ENCODE measurements around the gene COA6. TPM values are rescaled to one million over a fixed set of nuclear protein-coding genes. Genes with fewer than 3 reads are reported as not detected.

Gene COA6
- total and polyA plus RNA-seq, 2 of the 8 experiments (the other 6 are each of a cell fraction or from before 2014, with no cell fraction given): 22.9 to 44.9 TPM

DNA sequence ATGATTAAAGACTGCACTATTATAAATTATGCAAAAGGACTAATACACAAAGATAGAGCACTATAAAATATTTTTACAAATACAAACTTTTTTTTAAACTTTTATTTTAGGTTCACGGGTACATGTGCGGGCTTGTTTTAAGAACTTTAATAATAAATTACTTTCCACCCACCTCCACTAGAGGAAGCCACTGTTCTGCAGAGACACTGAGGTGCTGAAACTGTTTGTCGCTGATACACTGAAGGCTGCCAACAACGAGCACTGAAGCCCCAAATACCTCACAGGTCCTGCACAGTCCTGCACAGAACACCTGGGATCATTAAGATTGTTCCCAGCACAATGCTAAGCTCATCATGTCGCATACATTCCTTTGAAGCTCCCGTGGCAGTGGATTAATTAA is 19.9 kb downstream of the COA6 start:
- CTCF ChIA-PET (ENCODE audit: partially characterized antibody): interaction anchor here (0.6 to 1.7 kb wide), 4 partner anchors 14 to 268 kb away, joined by 3 to 7 read pairs (median 4); no protein-coding TSS in a partner anchor

More for the DNA sequence above, 19.9 kb downstream of the COA6 start:
- no peak overlapping the region for H3K56ac ChIP-seq (replicated peaks; ENCODE audit: insufficient read length, low read depth, low read length)
- no peak overlapping the region for H4K5ac ChIP-seq (ENCODE audit: insufficient read length, low read depth, low read length)
- H2BK15ac ChIP-seq (ENCODE audit: low read length): no peak overlapping the region
- no peak overlapping the region for H3K14ac ChIP-seq (ENCODE audit: insufficient read length)
- no peak overlapping the region for H3K4ac ChIP-seq (replicated peaks; ENCODE audit: insufficient read length, low read depth, low read length)
- no peak overlapping the region for H2BK120ac ChIP-seq (replicated peaks; ENCODE audit: low read depth, low read length)
- no peak overlapping the region for H3K4me2 ChIP-seq (ENCODE audit: insufficient read depth in 1 of 2, low read depth in 2 of 2, low read length in 2 of 2)
- H3K9ac ChIP-seq (replicated peaks in 1 of 4; ENCODE audit: extremely low read depth in 1 of 4, low read depth in 3 of 4, low read length in 3 of 4): no peak overlapping the region
- no peaks in the 10 kb centered on the region for H3K27me3 ChIP-seq (replicated peaks in 1 of 4; ENCODE audit: control insufficient read depth in 3 of 4, extremely low read depth in 1 of 4, insufficient read depth in 3 of 4, low read length in 3 of 4)
- no peak overlapping the region for H2BK12ac ChIP-seq (ENCODE audit: low read depth, low read length)
- H3K79me1 ChIP-seq (ENCODE audit: low read depth, low read length): no peaks in the 10 kb centered on the region
- H3K23me2 ChIP-seq (ENCODE audit: low read depth, low read length): no peaks in the 10 kb centered on the region
- H3K18ac ChIP-seq (ENCODE audit: extremely low read depth, low read length): no peak overlapping the region
- H3K4me1 ChIP-seq (replicated peaks in 1 of 4; ENCODE audit: control insufficient read depth in 3 of 4, insufficient read depth in 4 of 4, low read length in 3 of 4): no peaks in the 10 kb centered on the region
- no peak overlapping the region for H3K4me3 ChIP-seq (ENCODE audit: extremely low read depth in 1 of 4, insufficient read depth in 2 of 4, low read depth in 3 of 4, low read length in 4 of 4)
- DNase-seq (ENCODE audit: low read depth in 1 of 2, low spot score in 2 of 2): no peak
- H4K8ac ChIP-seq (ENCODE audit: extremely low read depth, insufficient read depth, low read length): no peak overlapping the region
- H4K91ac ChIP-seq (replicated peaks; ENCODE audit: insufficient read length, low read length): no peak overlapping the region
- H2BK20ac ChIP-seq (ENCODE audit: low read length): no peak overlapping the region
- H2AK5ac ChIP-seq (ENCODE audit: low read depth, low read length): no peak overlapping the region
- POLR2A ChIA-PET (ENCODE audit: partially characterized antibody): interaction anchor here (0.6 kb wide), 1 partner anchor 762 kb away, joined by 3 read pairs; no protein-coding TSS in a partner anchor
- no peak overlapping the region for H3K23ac ChIP-seq (ENCODE audit: insufficient read length)
- H3K9me3 ChIP-seq (ENCODE audit: insufficient read depth in 2 of 2, low read depth in 1 of 2, low read length in 1 of 2): no peaks in the 10 kb centered on the region
- H3K79me2 ChIP-seq (ENCODE audit: control insufficient read depth in 1 of 2, insufficient read depth in 2 of 2, low read length in 2 of 2): no peaks in the 10 kb centered on the region
- peaks cover 2 to 11% (median 7%) of the 10 kb centered on the region in 4 experiments; a peak in 6 of 8 replicates for H3K36me3 ChIP-seq (ENCODE audit: control insufficient read depth in 2 of 4, insufficient read depth in 4 of 4, low read length in 3 of 4)
- FAIRE-seq: no peak
- 91% methylated on average over 6 of the region's 6 CpGs; no CpG with 5 or more reads in 1 of the 2 experiments for WGBS, 2 experiments (ENCODE audit: extremely low coverage in 1 of 2, insufficient coverage in 1 of 2, insufficient read length in 1 of 2, insufficient replicate concordance in 2 of 2, low coverage in 1 of 2, low lambda C conversion rate in 2 of 2, missing lambda C conversion rate in 1 of 2)
- no peak overlapping the region for H2AFZ ChIP-seq (ENCODE audit: low read length)
- TF ChIP-seq RAD21 (IDR thresholded peaks at IDR 0.05 in 1 of 2, conservative IDR thresholded peaks at IDR 0.05 in 1 of 2; ENCODE audit: low read depth in 2 of 2, low read length in 2 of 2) (peak in 1 of 2 experiments; percentile 21; a peak in 3 of 4 replicates), CBX5 (IDR thresholded peaks at IDR 0.05; ENCODE audit: low read depth, low read length) (no peak), POU5F1 (IDR thresholded peaks at IDR 0.05; ENCODE audit: low read depth, low read length) (no peak), GABPA (IDR thresholded peaks at IDR 0.05; ENCODE audit: borderline replicate concordance, insufficient read depth, low read length) (no peak)
- H4K20me1 ChIP-seq (replicated peaks in 1 of 2; ENCODE audit: control insufficient read depth in 1 of 2, insufficient read depth in 2 of 2, low read length in 2 of 2): no peaks in the 10 kb centered on the region
- H2BK5ac ChIP-seq (ENCODE audit: low read depth, low read length): no peak overlapping the region
- no peak overlapping the region for H3K27ac ChIP-seq (ENCODE audit: low read depth, low read length)

Data from H1 (cell line).